Stimulated activated CD8-positive, alpha-beta memory T cell treated with anti-CD3 and anti-CD28 coated beads, Interleukin-7, amount 100 ng/mL, for 24 hours (primary cell): ENCODE measurements around the gene PXMP2.

ENCODE experiments used
- DNase-seq: peaks from one replicate; pipeline ENCODE4 v3.0.0-alpha.2; 2020; ENCODE audit warnings: low read depth

PXMP2 gene

GRCh38 chr12:132754160-132754932, 67.0 kb downstream of the PXMP2 start:
- no peak for DNase-seq
